ENCODE measurements around the gene NRXN3. TPM values are rescaled to one million over a fixed set of nuclear protein-coding genes. Genes with fewer than 3 reads are reported as not detected.

The NRXN3 gene
- polyA plus RNA-seq, 1 donor from 2014 or later = 110 TPM

DNA sequence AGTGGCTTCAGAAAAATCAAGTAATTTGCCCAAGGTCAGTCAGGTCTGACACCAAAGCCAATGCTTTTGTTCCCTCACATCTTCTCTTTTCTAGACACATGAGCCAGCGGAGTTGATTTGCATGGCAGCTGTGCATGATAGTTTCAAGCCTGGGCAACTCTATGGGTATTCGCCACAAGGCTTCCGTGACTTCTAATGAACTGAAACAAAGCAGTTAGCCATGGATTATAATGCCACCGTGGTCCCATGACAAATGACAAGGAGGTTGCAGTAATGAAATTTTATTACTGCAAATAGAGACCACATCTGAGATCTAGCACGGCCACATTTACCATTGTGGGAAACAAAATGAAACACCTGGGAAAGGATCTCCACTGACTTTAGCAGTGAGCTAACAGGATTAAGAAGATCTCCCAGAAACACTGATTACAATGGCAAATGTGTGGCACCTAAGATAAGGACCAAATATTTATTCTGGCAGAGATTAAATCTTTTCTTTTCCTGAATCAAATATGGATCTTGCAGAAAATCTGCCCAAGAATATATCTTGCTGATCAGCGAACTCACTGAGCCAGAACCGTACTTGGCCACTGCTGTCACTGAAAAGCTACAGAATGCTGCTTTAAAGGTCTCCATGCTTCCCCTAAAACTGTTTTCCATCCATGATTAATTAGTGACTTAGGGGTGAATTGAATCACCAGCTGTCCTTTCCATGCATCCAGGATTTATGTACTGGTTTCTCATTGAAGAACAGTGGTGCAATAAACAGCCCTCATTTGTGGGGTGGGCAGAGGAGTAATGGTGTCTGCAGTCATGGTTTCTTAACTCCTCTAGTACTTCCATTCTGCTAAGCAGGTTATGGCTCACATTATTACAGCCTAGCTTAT is 1490.1 kb downstream of the NRXN3 start:
- H2AFZ ChIP-seq (ENCODE audit: low read depth, low read length) = no peak overlapping the region
- TF ChIP-seq EZH2 (IDR thresholded peaks at IDR 0.05; ENCODE audit: borderline replicate concordance, insufficient read depth, low read length, poor library complexity, severe bottlenecking) (no peak), POLR2AphosphoS5 (IDR thresholded peaks at IDR 0.05) (no peak), RAD21 (conservative IDR thresholded peaks at IDR 0.05) (no peak), MXI1 (conservative IDR thresholded peaks at IDR 0.05; ENCODE audit: poor library complexity, severe bottlenecking) (no peak), EP300 (conservative IDR thresholded peaks at IDR 0.05; ENCODE audit: poor library complexity, severe bottlenecking) (no peak)
- TF ChIP-seq, protein P1, sequence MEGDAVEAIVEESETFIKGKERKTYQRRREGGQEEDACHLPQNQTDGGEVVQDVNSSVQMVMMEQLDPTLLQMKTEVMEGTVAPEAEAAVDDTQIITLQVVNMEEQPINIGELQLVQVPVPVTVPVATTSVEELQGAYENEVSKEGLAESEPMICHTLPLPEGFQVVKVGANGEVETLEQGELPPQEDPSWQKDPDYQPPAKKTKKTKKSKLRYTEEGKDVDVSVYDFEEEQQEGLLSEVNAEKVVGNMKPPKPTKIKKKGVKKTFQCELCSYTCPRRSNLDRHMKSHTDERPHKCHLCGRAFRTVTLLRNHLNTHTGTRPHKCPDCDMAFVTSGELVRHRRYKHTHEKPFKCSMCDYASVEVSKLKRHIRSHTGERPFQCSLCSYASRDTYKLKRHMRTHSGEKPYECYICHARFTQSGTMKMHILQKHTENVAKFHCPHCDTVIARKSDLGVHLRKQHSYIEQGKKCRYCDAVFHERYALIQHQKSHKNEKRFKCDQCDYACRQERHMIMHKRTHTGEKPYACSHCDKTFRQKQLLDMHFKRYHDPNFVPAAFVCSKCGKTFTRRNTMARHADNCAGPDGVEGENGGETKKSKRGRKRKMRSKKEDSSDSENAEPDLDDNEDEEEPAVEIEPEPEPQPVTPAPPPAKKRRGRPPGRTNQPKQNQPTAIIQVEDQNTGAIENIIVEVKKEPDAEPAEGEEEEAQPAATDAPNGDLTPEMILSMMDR (IDR thresholded peaks at IDR 0.05; ENCODE audit: poor library complexity, severe bottlenecking) = no peak
- TF ChIP-seq, protein P2, sequence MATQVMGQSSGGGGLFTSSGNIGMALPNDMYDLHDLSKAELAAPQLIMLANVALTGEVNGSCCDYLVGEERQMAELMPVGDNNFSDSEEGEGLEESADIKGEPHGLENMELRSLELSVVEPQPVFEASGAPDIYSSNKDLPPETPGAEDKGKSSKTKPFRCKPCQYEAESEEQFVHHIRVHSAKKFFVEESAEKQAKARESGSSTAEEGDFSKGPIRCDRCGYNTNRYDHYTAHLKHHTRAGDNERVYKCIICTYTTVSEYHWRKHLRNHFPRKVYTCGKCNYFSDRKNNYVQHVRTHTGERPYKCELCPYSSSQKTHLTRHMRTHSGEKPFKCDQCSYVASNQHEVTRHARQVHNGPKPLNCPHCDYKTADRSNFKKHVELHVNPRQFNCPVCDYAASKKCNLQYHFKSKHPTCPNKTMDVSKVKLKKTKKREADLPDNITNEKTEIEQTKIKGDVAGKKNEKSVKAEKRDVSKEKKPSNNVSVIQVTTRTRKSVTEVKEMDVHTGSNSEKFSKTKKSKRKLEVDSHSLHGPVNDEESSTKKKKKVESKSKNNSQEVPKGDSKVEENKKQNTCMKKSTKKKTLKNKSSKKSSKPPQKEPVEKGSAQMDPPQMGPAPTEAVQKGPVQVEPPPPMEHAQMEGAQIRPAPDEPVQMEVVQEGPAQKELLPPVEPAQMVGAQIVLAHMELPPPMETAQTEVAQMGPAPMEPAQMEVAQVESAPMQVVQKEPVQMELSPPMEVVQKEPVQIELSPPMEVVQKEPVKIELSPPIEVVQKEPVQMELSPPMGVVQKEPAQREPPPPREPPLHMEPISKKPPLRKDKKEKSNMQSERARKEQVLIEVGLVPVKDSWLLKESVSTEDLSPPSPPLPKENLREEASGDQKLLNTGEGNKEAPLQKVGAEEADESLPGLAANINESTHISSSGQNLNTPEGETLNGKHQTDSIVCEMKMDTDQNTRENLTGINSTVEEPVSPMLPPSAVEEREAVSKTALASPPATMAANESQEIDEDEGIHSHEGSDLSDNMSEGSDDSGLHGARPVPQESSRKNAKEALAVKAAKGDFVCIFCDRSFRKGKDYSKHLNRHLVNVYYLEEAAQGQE (IDR thresholded peaks at IDR 0.05; ENCODE audit: borderline replicate concordance) = no peak
- H3F3A ChIP-seq (ENCODE audit: insufficient read depth, low read length, poor library complexity, severe bottlenecking) = peaks cover 12% of the 10 kb centered on the region
- H3K36me3 ChIP-seq (ENCODE audit: insufficient read depth, low read length) = no peaks in the 10 kb centered on the region
- no peaks in the 10 kb centered on the region for H3K79me2 ChIP-seq (replicated peaks; ENCODE audit: insufficient read depth, low read length)
- H3K9me3 ChIP-seq (ENCODE audit: low read length) = no peaks in the 10 kb centered on the region
- no peak overlapping the region for H3K27ac ChIP-seq (ENCODE audit: low read length)
- no peaks in the 10 kb centered on the region for H3K27me3 ChIP-seq (ENCODE audit: insufficient read depth, low read depth, low read length)
- H3K9ac ChIP-seq (ENCODE audit: low read length) = no peak overlapping the region
- H4K20me1 ChIP-seq (ENCODE audit: insufficient read depth) = no peaks in the 10 kb centered on the region
- no peak overlapping the region for H3K4me3 ChIP-seq (ENCODE audit: low read length)
- H3K9me2 ChIP-seq (ENCODE audit: insufficient read depth, low read length) = no peaks in the 10 kb centered on the region
- no peak overlapping the region for H3K4me2 ChIP-seq (ENCODE audit: low read length)

DNA sequence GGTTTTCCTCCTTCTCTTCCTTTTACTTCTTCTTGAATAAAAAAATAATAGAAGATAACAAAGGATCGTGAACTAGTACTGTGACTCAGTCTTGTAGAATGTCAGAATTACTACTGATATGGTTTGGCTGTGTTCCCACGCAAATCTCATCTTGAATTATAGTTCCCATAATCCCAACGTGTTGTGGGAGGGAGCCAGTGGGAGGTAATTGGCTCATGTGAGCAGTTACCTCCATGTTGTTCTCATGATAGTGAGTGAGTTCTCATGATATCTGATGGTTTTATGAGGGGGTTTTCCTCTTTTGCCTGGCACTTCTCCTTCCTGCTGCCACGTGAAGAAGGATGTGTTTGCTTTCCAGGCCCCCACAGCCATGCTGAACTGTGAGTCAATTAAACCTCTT is 1491.6 kb downstream of the NRXN3 start:
- no peaks in the 10 kb centered on the region for H3K27me3 ChIP-seq (ENCODE audit: insufficient read depth, low read depth, low read length)
- H2AFZ ChIP-seq (ENCODE audit: low read depth, low read length) = no peak overlapping the region
- H3K4me2 ChIP-seq (ENCODE audit: low read length) = no peak overlapping the region
- no peak for TF ChIP-seq SMC3 (conservative IDR thresholded peaks at IDR 0.05; ENCODE audit: poor library complexity)
- no peak for TF ChIP-seq POLR2AphosphoS5 (IDR thresholded peaks at IDR 0.05)
- no peak for TF ChIP-seq EZH2 (IDR thresholded peaks at IDR 0.05; ENCODE audit: borderline replicate concordance, insufficient read depth, low read length, poor library complexity, severe bottlenecking)
- no peak for TF ChIP-seq TAF1 (IDR thresholded peaks at IDR 0.05; ENCODE audit: low read depth)
- TF ChIP-seq, protein P2 (IDR thresholded peaks at IDR 0.05; ENCODE audit: borderline replicate concordance) = no peak
- TF ChIP-seq MXI1 (conservative IDR thresholded peaks at IDR 0.05; ENCODE audit: poor library complexity, severe bottlenecking) = no peak
- TF ChIP-seq EP300 (conservative IDR thresholded peaks at IDR 0.05; ENCODE audit: poor library complexity, severe bottlenecking) = no peak
- no peak for TF ChIP-seq RAD21 (conservative IDR thresholded peaks at IDR 0.05)
- no peaks in the 10 kb centered on the region for H3K79me2 ChIP-seq (replicated peaks; ENCODE audit: insufficient read depth, low read length)
- H3K27ac ChIP-seq (ENCODE audit: low read length) = no peak overlapping the region
- no peaks in the 10 kb centered on the region for H3K9me2 ChIP-seq (ENCODE audit: insufficient read depth, low read length)
- H3F3A ChIP-seq (ENCODE audit: insufficient read depth, low read length, poor library complexity, severe bottlenecking) = peaks cover 13% of the 10 kb centered on the region
- no peaks in the 10 kb centered on the region for H3K36me3 ChIP-seq (ENCODE audit: insufficient read depth, low read length)
- no peak overlapping the region for H3K9ac ChIP-seq (ENCODE audit: low read length)
- H4K20me1 ChIP-seq (ENCODE audit: insufficient read depth) = no peaks in the 10 kb centered on the region
- no peak overlapping the region for H3K4me3 ChIP-seq (ENCODE audit: low read length)
- no peaks in the 10 kb centered on the region for H3K9me3 ChIP-seq (ENCODE audit: low read length)
